Thyroid gland (tissue), 4 donors: ENCODE data around the gene CREG1. TPM values are rescaled to one million over a fixed set of nuclear protein-coding genes. Genes with fewer than 3 reads are reported as not detected.

ENCODE experiments used
- DNase-seq, 2 donors: peaks; one replicate each; pipeline ENCODE4 v3.0.0-alpha.2; 2019
- H3K27ac ChIP-seq, 3 donors: fragments of 200-600 bp; sonication (generic); 1 replicate in 2 of 3; 2 replicates in 1 of 3; pipeline ENCODE4 v1.5.1; 2016 to 2019; ENCODE audit warnings: mild to moderate bottlenecking in 1 of 3, moderate library complexity in 1 of 3
- H3K27me3 ChIP-seq: fragments of 200-600 bp; sonication (generic); one replicate; pipeline ENCODE4 v1.5.1; 2019
- H3K36me3 ChIP-seq, 2 donors: fragments of 200-600 bp; sonication (generic); one replicate each; pipeline ENCODE4 v1.5.1; 2016 to 2019
- H3K4me1 ChIP-seq, 2 donors: fragments of 200-600 bp; sonication (generic); one replicate each; pipeline ENCODE4 v1.5.1; 2017 to 2019
- H3K4me3 ChIP-seq, 3 donors: fragments of 200-600 bp; sonication (generic); replicated peaks in 1 of 3; 1 replicate in 2 of 3; 2 replicates in 1 of 3; pipeline ENCODE4 v1.5.1; 2016; ENCODE audit warnings: mild to moderate bottlenecking in 1 of 3
- H3K9me3 ChIP-seq: fragments of 200-600 bp; sonication (generic); one replicate; pipeline ENCODE4 v1.5.1; 2017
- POLR2A ChIP-seq, 2 donors: fragments of 450-650 bp; IDR thresholded peaks; one replicate each; pipeline ENCODE4 v1.6.1; 2017; ENCODE audit warnings: antibody characterized with exemption in 2 of 2, mild to moderate bottlenecking in 2 of 2, moderate library complexity in 1 of 2
- WGBS, 2 donors: methylation state at CpG; one replicate each; pipeline ENCODE4 v1.1.5; 2017; 5-methylcytosine and 5-hydroxymethylcytosine counted together
- intact Hi-C: fragments of 100-400 bp; cut with DNase I; formaldehyde crosslinking; loops from one replicate; pipeline ENCODE4 v1.15.1; 2023
- total RNA-seq, 4 donors: library from RNA; depleted of rRNA; stranded (reverse); fragments of >200 nt; gene quantifications; one replicate each; pipeline ENCODE4 v1.2.3, GENCODE V29; 2016
- TF ChIP-seq, protein P1 (sequence below), 6 experiments: fragments of 200-600 bp in 3 of 6; fragments of 450-650 bp in 3 of 6; sonication (generic) in 3 of 6; IDR thresholded peaks; one replicate each; pipeline ENCODE4 v1.5.1; 2016 to 2019; ENCODE audit warnings: antibody characterized with exemption in 6 of 6, mild to moderate bottlenecking in 2 of 6, inconsistent platforms in 1 of 6, moderate library complexity in 1 of 6

CREG1 gene
- total RNA-seq, 4 donors from 2014 or later = 285 to 347 (median 327) TPM

DNA sequence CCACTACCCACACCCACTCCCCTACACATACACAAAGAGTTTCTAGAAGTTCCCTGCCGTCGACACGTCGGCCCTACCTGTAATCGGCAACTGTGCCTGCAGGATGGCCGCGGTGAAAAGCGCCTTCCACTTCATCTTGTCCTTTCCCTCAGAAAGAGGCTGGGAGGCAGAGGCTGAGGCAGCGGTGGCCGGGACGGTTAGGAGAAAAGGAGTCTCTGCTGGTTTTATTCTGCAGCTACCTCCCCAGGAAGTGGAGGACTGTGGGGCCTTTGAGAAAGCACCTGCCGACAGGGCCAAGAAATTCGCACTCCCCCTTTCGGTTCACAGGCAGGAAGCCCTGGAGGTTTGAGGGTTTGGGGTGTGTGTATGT, 35.2 kb downstream of the CREG1 start, which contains the start of gene CD247:
CD247 (minus strand) TSS at position 199 of the 370 bp plus-strand sequence; CDS start at position 135, 64 bp downstream.
- TF ChIP-seq, protein P1, sequence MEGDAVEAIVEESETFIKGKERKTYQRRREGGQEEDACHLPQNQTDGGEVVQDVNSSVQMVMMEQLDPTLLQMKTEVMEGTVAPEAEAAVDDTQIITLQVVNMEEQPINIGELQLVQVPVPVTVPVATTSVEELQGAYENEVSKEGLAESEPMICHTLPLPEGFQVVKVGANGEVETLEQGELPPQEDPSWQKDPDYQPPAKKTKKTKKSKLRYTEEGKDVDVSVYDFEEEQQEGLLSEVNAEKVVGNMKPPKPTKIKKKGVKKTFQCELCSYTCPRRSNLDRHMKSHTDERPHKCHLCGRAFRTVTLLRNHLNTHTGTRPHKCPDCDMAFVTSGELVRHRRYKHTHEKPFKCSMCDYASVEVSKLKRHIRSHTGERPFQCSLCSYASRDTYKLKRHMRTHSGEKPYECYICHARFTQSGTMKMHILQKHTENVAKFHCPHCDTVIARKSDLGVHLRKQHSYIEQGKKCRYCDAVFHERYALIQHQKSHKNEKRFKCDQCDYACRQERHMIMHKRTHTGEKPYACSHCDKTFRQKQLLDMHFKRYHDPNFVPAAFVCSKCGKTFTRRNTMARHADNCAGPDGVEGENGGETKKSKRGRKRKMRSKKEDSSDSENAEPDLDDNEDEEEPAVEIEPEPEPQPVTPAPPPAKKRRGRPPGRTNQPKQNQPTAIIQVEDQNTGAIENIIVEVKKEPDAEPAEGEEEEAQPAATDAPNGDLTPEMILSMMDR (IDR thresholded peaks at IDR 0.05) = no peak
- TF ChIP-seq POLR2A (IDR thresholded peaks at IDR 0.05) = no peak
- Histone ChIP-seq H3K4me3 (no peak within 1 kb of the TSS), H3K27me3 (no peaks in the 10 kb centered on the region), H3K27ac (no peak within 1 kb of the TSS), H3K36me3 (no peaks in the 10 kb centered on the region), H3K4me1 (no peaks in the 10 kb centered on the region), H3K9me3 (no peaks in the 10 kb centered on the region)
- 78 to 89% methylated on average over 14 of the region's 14 CpGs for WGBS, 2 donors
- intact Hi-C loops = no loop called here
- DNase-seq = no peak

DNA sequence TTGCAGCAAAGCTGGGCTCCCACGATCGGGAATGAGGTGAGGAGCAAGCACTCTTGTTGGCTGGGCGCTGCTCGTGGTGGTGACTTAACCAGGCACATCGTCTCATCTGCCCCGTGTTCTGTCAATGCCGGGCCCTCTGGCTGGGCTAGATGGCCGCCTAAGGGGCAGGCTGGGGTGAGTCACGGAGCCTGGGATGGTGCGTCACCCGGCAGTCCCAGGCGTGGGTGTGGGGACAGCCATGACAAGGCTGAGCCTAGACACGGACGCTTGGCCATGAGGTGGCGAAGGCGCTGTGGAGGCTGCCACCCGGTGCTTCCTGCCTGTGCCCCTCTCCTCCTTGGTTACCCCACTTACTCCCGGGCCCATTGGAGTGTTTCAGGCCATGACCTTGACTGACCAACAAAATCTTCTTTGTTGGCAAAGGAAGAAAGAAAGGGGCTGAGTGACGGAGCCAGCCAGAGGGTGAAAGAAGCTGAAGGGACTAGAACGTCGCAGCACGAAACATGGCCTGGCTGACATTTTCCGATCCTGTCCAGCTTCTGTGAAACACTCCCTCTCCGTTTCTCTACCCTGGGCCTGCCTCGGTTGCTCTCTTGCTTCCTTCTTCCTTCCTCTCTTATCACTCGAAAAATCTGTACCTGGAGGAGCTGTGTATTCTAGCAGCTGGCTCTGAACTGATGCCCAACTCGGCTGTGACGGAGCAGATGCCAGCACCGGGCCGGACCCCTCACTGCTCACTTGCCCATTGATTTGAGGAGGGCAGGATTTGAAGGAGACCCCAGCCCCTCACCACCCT, 35.8 kb downstream of the CREG1 start:
- intact Hi-C loops = no loop called here
- Histone ChIP-seq H3K9me3 (no peaks in the 10 kb centered on the region), H3K27me3 (no peaks in the 10 kb centered on the region), H3K36me3 (no peaks in the 10 kb centered on the region), H3K27ac (no peak overlapping the region), H3K4me3 (no peak overlapping the region), H3K4me1 (no peaks in the 10 kb centered on the region)
- no peak for TF ChIP-seq POLR2A (IDR thresholded peaks at IDR 0.05)
- TF ChIP-seq, protein P1 (IDR thresholded peaks at IDR 0.05) = no peak
- 85 to 90% methylated on average over 24 to 27 of the region's 30 CpGs for WGBS, 2 donors
- no peak for DNase-seq

DNA sequence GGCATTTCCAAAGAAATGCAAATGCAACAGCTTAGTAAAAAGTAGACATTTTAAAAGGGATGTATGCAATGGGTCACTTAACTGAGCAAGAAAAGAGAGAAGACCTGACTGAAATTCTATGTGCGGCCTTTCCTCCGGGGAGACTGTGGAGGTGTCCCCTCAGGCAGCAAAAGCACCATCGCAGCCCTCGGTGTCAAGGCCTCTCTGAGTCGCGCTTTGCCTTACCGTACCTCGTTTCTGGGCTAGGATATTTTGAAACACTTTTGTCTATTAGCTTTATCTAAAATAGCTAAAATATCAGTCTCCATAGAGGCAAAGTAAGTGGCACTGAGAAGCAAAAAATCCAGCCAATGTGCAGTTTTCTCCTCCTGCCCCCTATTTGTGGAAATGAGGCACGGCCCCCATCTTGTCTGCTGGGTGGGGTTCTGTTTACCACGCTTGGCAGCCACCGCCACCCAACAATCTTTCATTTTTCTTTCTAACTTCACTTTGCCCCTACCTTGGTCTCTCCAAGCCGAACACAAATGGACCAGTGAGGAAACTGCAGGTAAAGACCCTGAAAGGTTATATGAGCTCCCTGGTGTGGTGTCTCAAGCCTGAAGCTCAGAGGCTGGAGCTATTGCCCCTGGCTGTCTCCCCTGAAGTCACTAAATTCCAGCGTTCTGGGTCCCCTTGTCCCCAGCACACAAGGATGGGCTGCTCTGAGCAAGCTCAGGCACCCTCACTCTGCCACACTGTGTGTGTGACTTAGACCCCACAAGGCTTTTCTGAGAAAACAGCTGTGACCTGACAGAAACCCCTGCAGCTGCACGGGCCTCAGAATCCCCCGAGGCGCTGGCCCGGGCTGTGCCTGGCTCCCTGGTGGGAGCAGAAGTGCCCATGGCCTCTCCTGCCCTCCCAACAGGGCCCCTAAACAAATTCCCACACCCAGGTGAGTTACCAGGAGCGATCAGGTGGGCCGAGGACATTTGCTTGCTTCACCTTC, 36.9 kb downstream of the CREG1 start:
- TF ChIP-seq, protein P1 (IDR thresholded peaks at IDR 0.05) = no peak
- no peak for TF ChIP-seq POLR2A (IDR thresholded peaks at IDR 0.05)
- Histone ChIP-seq H3K27me3 (no peaks in the 10 kb centered on the region), H3K4me3 (no peak overlapping the region), H3K36me3 (no peaks in the 10 kb centered on the region), H3K27ac (no peak overlapping the region), H3K4me1 (no peaks in the 10 kb centered on the region), H3K9me3 (no peaks in the 10 kb centered on the region)
- DNase-seq = no peak
- intact Hi-C loops = no loop called here
- WGBS, 2 donors = 85 to 87% methylated on average over 16 to 19 of the region's 19 CpGs

DNA sequence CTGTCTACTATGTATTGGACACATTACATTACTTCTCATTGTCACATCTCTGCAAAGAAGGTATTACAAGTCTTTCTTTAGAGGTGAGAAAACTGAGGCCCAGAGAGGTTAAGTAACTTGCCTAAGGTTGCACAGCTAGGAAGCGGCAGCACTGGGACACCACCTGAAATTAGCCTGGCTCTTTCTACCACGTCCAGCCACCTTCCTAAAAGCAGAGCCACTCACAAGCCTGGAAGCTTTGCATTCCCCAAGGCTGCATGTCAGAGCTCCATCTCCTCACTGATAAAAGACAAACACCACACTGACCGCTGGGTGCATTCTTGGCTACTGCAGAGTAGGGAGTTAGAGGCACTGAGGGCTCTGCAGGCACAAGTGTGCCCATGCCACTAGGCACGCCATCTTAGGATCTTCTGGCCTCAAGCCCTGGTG, 37.7 kb downstream of the CREG1 start:
- Histone ChIP-seq H3K4me3 (no peak overlapping the region), H3K36me3 (no peaks in the 10 kb centered on the region), H3K4me1 (no peaks in the 10 kb centered on the region), H3K9me3 (no peaks in the 10 kb centered on the region), H3K27ac (no peak overlapping the region), H3K27me3 (no peaks in the 10 kb centered on the region)
- intact Hi-C loops = no loop called here
- TF ChIP-seq POLR2A (IDR thresholded peaks at IDR 0.05) = no peak
- TF ChIP-seq, protein P1 (IDR thresholded peaks at IDR 0.05) = no peak
- no peak for DNase-seq
- WGBS, 2 donors = 85 to 91% methylated on average over 4 of the region's 4 CpGs
